GM10248 (cell line): ENCODE results near the gene GALNT4.

Source experiments
- CTCF ChIA-PET: fragments of 300-600 bp; sonication (Branson Sonifier 250); formaldehyde crosslinking; extraction: SDS; loops from one replicate; lab custom pipeline; 2021; ENCODE audit warnings: antibody characterized with exemption; lab: Yijun Ruan, JAX
- POLR2A ChIA-PET: fragments of 350-650 bp; sonication (Branson Sonifier 250); formaldehyde crosslinking; extraction: SDS; loops from one replicate; lab custom pipeline; 2020; ENCODE audit warnings: antibody characterized with exemption; lab: Yijun Ruan, JAX
- DNase-seq: peaks from one replicate; pipeline ENCODE4 v3.0.0; 2012; ENCODE audit errors: extremely low spot score
- CTCF ChIP-seq: IDR thresholded peaks from 2 replicates; pipeline ENCODE4 v1.5.1; 2012; ENCODE audit warnings: mild to moderate bottlenecking, low read depth; ENCODE audit errors: extremely low read depth, missing control alignments, control extremely low read depth

The GALNT4 gene

GRCh38 chr12:89524541-89525304 lies at the start of gene GALNT4:
GALNT4 (minus strand) TSS chr12:89524796; CDS start chr12:89524549, 247 bp downstream.
- POLR2A ChIA-PET = interaction anchor here (0.6 kb wide), 1 partner anchor 279 kb away, joined by 4 read pairs; no protein-coding TSS in a partner anchor
- TF ChIP-seq CTCF = peak; percentile 66
- DNase-seq = peak; percentile 88
- CTCF ChIA-PET = interaction anchor here (0.8 to 9.7 kb wide), 18 partner anchors 12 to 507 kb away, joined by 3 to 132 read pairs (median 4); partner anchors contain the start of gene ATP2B1

GRCh38 chr12:89573051-89573810 lies 48.6 kb upstream of the GALNT4 start:
- DNase-seq = no peak
- ChIA-PET POLR2A (no interaction called here), CTCF (interaction anchor here (0.8 to 2.0 kb wide), 5 partner anchors 9 to 458 kb away, joined by 3 to 6 read pairs (median 3); no protein-coding TSS in a partner anchor)
- no peak for TF ChIP-seq CTCF

- ChIA-PET CTCF (no interaction called here), POLR2A (no interaction called here)
- no peak for TF ChIP-seq CTCF
- DNase-seq = no peak
Observed at GRCh38 chr12:89571491-89572195, 47.0 kb upstream of the GALNT4 start.

- no peak for TF ChIP-seq CTCF
- no peak for DNase-seq
- CTCF ChIA-PET = no interaction called here
- POLR2A ChIA-PET = no interaction called here
Observed at GRCh38 chr12:89568484-89568883, 43.9 kb upstream of the GALNT4 start.

GRCh38 chr12:89567691-89568239 lies 43.2 kb upstream of the GALNT4 start:
- CTCF ChIA-PET = no interaction called here
- POLR2A ChIA-PET = no interaction called here
- no peak for TF ChIP-seq CTCF
- DNase-seq = no peak

- no peak for TF ChIP-seq CTCF
- CTCF ChIA-PET = interaction anchor here (0.6 to 1.7 kb wide), 5 partner anchors 9 to 37 kb away, joined by 3 to 7 read pairs (median 4); no protein-coding TSS in a partner anchor
- no peak for DNase-seq
- POLR2A ChIA-PET = no interaction called here
Observed at GRCh38 chr12:89566615-89567014, 42.0 kb upstream of the GALNT4 start.
